Stomach smooth muscle (tissue), 2 donors: Measurements from ENCODE around the gene RUVBL1.

Experiments
- H3K27ac ChIP-seq: one replicate; pipeline ENCODE4 v1.7.0; 2013; ENCODE audit warnings: mild to moderate bottlenecking, low read length, inconsistent platforms
- H3K27me3 ChIP-seq, 2 donors: one replicate each; pipeline ENCODE4 v1.7.0; 2013; ENCODE audit warnings: low read length in 2 of 2; ENCODE audit not compliant: insufficient read depth in 2 of 2, control insufficient read depth in 1 of 2
- H3K36me3 ChIP-seq, 2 donors: one replicate each; pipeline ENCODE4 v1.7.0; 2013; ENCODE audit warnings: low read length in 2 of 2; ENCODE audit not compliant: control insufficient read depth in 2 of 2, insufficient read depth in 2 of 2
- H3K4me1 ChIP-seq: one replicate; pipeline ENCODE4 v1.7.0; 2013; ENCODE audit warnings: low read length; ENCODE audit not compliant: control insufficient read depth, insufficient read depth
- H3K4me3 ChIP-seq, 2 donors: one replicate each; pipeline ENCODE4 v1.7.0; 2013; ENCODE audit warnings: low read length in 2 of 2
- H3K9ac ChIP-seq, 2 donors: one replicate each; pipeline ENCODE4 v1.7.0; 2013; ENCODE audit warnings: low read length in 2 of 2, mild to moderate bottlenecking in 1 of 2
- H3K9me3 ChIP-seq, 2 donors: one replicate each; pipeline ENCODE4 v1.7.0; 2013; ENCODE audit warnings: low read length in 2 of 2; ENCODE audit not compliant: control insufficient read depth in 2 of 2
- donor health status: healthy.
- donor health status: Pancreatic carcinoma.

The RUVBL1 gene

GRCh38 chr3:128123538-128124368 lies at the start of gene RUVBL1:
TSS of gene RUVBL1 (minus strand) at chr3:128123812. CDS start at chr3:128123724, 88 bp downstream.
- peaks cover 8% of the 10 kb centered on the region for H3K4me1 ChIP-seq
- peak within 1 kb of the TSS; percentile 75 for H3K27ac ChIP-seq
- no peaks in the 10 kb centered on the region for H3K9me3 ChIP-seq
- no peaks in the 10 kb centered on the region for H3K27me3 ChIP-seq
- peak within 1 kb of the TSS; percentile 79 to 96 for H3K4me3 ChIP-seq
- H3K36me3 ChIP-seq, result no peaks in the 10 kb centered on the region
- H3K9ac ChIP-seq, result peak within 1 kb of the TSS; percentile 68 to 80

GRCh38 chr3:128173200-128173599 lies 49.6 kb upstream of the RUVBL1 start:
- Histone ChIP-seq H3K4me1 (peaks cover 12% of the 10 kb centered on the region), H3K36me3 (no peaks in the 10 kb centered on the region), H3K4me3 (no peak overlapping the region), H3K9ac (no peak overlapping the region), H3K27ac (no peak overlapping the region), H3K9me3 (no peaks in the 10 kb centered on the region), H3K27me3 (no peaks in the 10 kb centered on the region)

- Histone ChIP-seq H3K27ac (no peak overlapping the region), H3K9ac (no peak overlapping the region), H3K4me3 (no peak overlapping the region), H3K27me3 (no peaks in the 10 kb centered on the region), H3K36me3 (no peaks in the 10 kb centered on the region), H3K9me3 (no peaks in the 10 kb centered on the region), H3K4me1 (peaks cover 12% of the 10 kb centered on the region)
These were observed 47.4 kb upstream of the RUVBL1 start for GRCh38 chr3:128170866-128171516.

GRCh38 chr3:128168836-128169235 lies 45.2 kb upstream of the RUVBL1 start:
- no peaks in the 10 kb centered on the region for H3K36me3 ChIP-seq
- H3K4me1 ChIP-seq, result peaks cover 6% of the 10 kb centered on the region
- H3K9me3 ChIP-seq, result no peaks in the 10 kb centered on the region
- H3K27ac ChIP-seq, result no peak overlapping the region
- H3K9ac ChIP-seq, result no peak overlapping the region
- H3K27me3 ChIP-seq, result no peaks in the 10 kb centered on the region
- H3K4me3 ChIP-seq, result no peak overlapping the region

- no peaks in the 10 kb centered on the region for H3K27me3 ChIP-seq
- H3K4me1 ChIP-seq, result peaks cover 4% of the 10 kb centered on the region
- H3K36me3 ChIP-seq, result no peaks in the 10 kb centered on the region
- no peak overlapping the region for H3K4me3 ChIP-seq
- H3K9me3 ChIP-seq, result no peaks in the 10 kb centered on the region
- H3K9ac ChIP-seq, result no peak overlapping the region
- H3K27ac ChIP-seq, result no peak overlapping the region
These were observed 44.5 kb upstream of the RUVBL1 start for GRCh38 chr3:128167973-128168674.

GRCh38 chr3:128167646-128167972 lies 44.0 kb upstream of the RUVBL1 start:
- Histone ChIP-seq H3K4me1 (peaks cover 4% of the 10 kb centered on the region), H3K9ac (no peak overlapping the region), H3K4me3 (no peak overlapping the region), H3K27ac (no peak overlapping the region), H3K36me3 (no peaks in the 10 kb centered on the region), H3K9me3 (no peaks in the 10 kb centered on the region), H3K27me3 (no peaks in the 10 kb centered on the region)

GRCh38 chr3:128166971-128167453 lies 43.4 kb upstream of the RUVBL1 start:
- Histone ChIP-seq H3K9me3 (no peaks in the 10 kb centered on the region), H3K9ac (no peak overlapping the region), H3K4me3 (no peak overlapping the region), H3K27ac (no peak overlapping the region), H3K4me1 (peaks cover 4% of the 10 kb centered on the region), H3K36me3 (no peaks in the 10 kb centered on the region), H3K27me3 (no peaks in the 10 kb centered on the region)

- Histone ChIP-seq H3K9me3 (no peaks in the 10 kb centered on the region), H3K9ac (no peak overlapping the region), H3K27me3 (no peaks in the 10 kb centered on the region), H3K27ac (no peak overlapping the region), H3K4me3 (no peak overlapping the region), H3K4me1 (no peaks in the 10 kb centered on the region), H3K36me3 (peaks cover 4% of the 10 kb centered on the region in 2 donors)
These were observed 39.8 kb upstream of the RUVBL1 start for GRCh38 chr3:128163432-128163831.

- Histone ChIP-seq H3K9me3 (no peaks in the 10 kb centered on the region), H3K27me3 (no peaks in the 10 kb centered on the region), H3K9ac (no peak overlapping the region), H3K36me3 (peaks cover 4 to 8% of the 10 kb centered on the region in 2 donors), H3K27ac (no peak overlapping the region), H3K4me3 (no peak overlapping the region), H3K4me1 (no peaks in the 10 kb centered on the region)
These were observed 37.0 kb upstream of the RUVBL1 start for GRCh38 chr3:128160661-128161060.

- no peaks in the 10 kb centered on the region for H3K9me3 ChIP-seq
- no peaks in the 10 kb centered on the region for H3K27me3 ChIP-seq
- no peak overlapping the region for H3K4me3 ChIP-seq
- H3K36me3 ChIP-seq, result peaks cover 4 to 8% of the 10 kb centered on the region in 2 donors
- H3K9ac ChIP-seq, result no peak overlapping the region
- peaks cover 5% of the 10 kb centered on the region for H3K4me1 ChIP-seq
- no peak overlapping the region for H3K27ac ChIP-seq
These were observed 32.2 kb upstream of the RUVBL1 start for GRCh38 chr3:128155616-128156360.
